ENCODE measurements around the gene MPZL2.

DNA sequence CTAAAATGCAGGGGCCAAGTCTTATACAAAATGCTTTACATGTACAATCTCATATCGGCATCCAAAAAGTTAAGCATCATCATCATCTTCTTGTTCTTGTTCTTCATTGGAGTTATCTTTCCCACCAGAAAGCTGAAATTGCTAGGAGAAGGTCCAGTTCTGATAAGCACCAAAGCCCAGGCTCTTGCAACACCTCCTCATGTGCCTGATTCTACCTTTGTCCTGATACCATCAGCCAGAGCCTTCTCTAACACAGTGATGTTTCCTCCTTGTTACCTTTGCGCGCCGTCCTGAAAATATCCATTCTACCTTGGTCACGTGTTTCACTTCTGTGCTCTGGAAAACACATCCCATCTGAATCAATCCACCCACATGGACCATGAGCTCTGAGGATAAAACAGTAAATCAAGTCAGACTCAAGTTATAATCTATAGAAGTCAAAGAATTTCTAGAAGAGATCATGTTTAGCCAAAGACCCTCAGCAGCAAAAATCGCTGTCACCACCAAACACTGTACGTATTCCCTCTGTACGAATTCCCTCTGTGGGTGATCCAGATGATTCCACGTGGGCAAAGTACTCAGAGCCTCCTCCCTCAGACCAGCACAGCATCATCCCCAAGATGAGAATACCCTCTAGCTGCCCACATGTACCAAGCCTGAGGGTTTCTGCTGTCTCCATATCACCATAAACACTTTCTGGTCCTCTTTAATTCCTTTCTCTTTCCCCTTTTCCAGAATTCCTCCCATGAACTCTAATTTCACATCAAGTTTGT lies 58.3 kb downstream of the MPZL2 start:
- no peak for TF ChIP-seq ZNF274 (IDR thresholded peaks at IDR 0.05; ENCODE audit: low read depth, low read length)
- TF ChIP-seq YY1 (IDR thresholded peaks at IDR 0.05; ENCODE audit: insufficient read depth, insufficient read length), result no peak
